ENCODE results near the gene DOCK2.

Gene DOCK2

GRCh38 chr5:169944922-169945680 lies 308.0 kb downstream of the DOCK2 start:
- no peaks in the 10 kb centered on the region for H3K36me3 ChIP-seq (replicated peaks in 1 of 2; ENCODE audit: control insufficient read depth in 2 of 2, insufficient read depth in 2 of 2, low read length in 2 of 2)
- H3K14ac ChIP-seq (ENCODE audit: low read length), result no peak overlapping the region
- H2AK5ac ChIP-seq (ENCODE audit: low read depth, low read length), result no peak overlapping the region
- H2BK12ac ChIP-seq (ENCODE audit: low read length), result no peak overlapping the region
- no peak overlapping the region for H2BK5ac ChIP-seq (ENCODE audit: low read length)
- H3K9me3 ChIP-seq (replicated peaks in 1 of 2; ENCODE audit: control insufficient read depth in 2 of 2, insufficient read depth in 1 of 2, low read depth in 1 of 2, low read length in 2 of 2), result no peaks in the 10 kb centered on the region
- H3K79me1 ChIP-seq (ENCODE audit: low read depth, low read length), result no peaks in the 10 kb centered on the region
- H4K8ac ChIP-seq (ENCODE audit: low read depth, low read length), result no peak overlapping the region
- no peak overlapping the region for H3K18ac ChIP-seq (ENCODE audit: low read length)
- no peak overlapping the region for H4K91ac ChIP-seq (ENCODE audit: low read depth, low read length, poor library complexity)
- H2BK120ac ChIP-seq (ENCODE audit: low read depth, low read length), result no peak overlapping the region
- no peak overlapping the region for H2BK15ac ChIP-seq (ENCODE audit: low read length)
- H3K4me3 ChIP-seq (ENCODE audit: low read length in 2 of 2), result no peak overlapping the region
- H2AFZ ChIP-seq (ENCODE audit: low read length), result peak overlapping the region; percentile 67
- H3K27me3 ChIP-seq (ENCODE audit: control insufficient read depth in 3 of 3, insufficient read depth in 3 of 3, low read depth in 1 of 3, low read length in 3 of 3), result no peaks in the 10 kb centered on the region
- H3K4me2 ChIP-seq (ENCODE audit: insufficient read depth, low read length, poor library complexity, severe bottlenecking), result no peak overlapping the region
- DNase-seq (ENCODE audit: low spot score), result no peak
- H3K4ac ChIP-seq (ENCODE audit: low read length), result no peak overlapping the region
- H3K9ac ChIP-seq (ENCODE audit: low read depth, low read length, poor library complexity), result no peak overlapping the region
- H3K27ac ChIP-seq (replicated peaks; ENCODE audit: low read length), result peak overlapping the region; percentile 25
- no CpG with 5 or more reads among the region's 8 CpGs for WGBS, 2 donors (ENCODE audit: extremely low coverage in 2 of 2, insufficient read length in 2 of 2, insufficient replicate concordance in 1 of 2)
- H3K23ac ChIP-seq (ENCODE audit: low read depth, low read length, poor library complexity), result no peak overlapping the region
- peaks cover 6 to 13% of the 10 kb centered on the region in 2 donors for H3K4me1 ChIP-seq (ENCODE audit: control insufficient read depth in 2 of 2, insufficient read depth in 1 of 2, low read depth in 1 of 2, low read length in 2 of 2)

GRCh38 chr5:169945831-169946261 lies 308.8 kb downstream of the DOCK2 start:
- H3K79me1 ChIP-seq (ENCODE audit: low read depth, low read length), result no peaks in the 10 kb centered on the region
- no peak overlapping the region for H3K23ac ChIP-seq (ENCODE audit: low read depth, low read length, poor library complexity)
- no peak overlapping the region for H4K91ac ChIP-seq (ENCODE audit: low read depth, low read length, poor library complexity)
- DNase-seq (ENCODE audit: low spot score), result peak; percentile 4
- no peak overlapping the region for H2BK12ac ChIP-seq (ENCODE audit: low read length)
- H3K4ac ChIP-seq (ENCODE audit: low read length), result no peak overlapping the region
- H3K14ac ChIP-seq (ENCODE audit: low read length), result no peak overlapping the region
- H3K36me3 ChIP-seq (replicated peaks in 1 of 2; ENCODE audit: control insufficient read depth in 2 of 2, insufficient read depth in 2 of 2, low read length in 2 of 2), result no peaks in the 10 kb centered on the region
- H3K4me1 ChIP-seq (ENCODE audit: control insufficient read depth in 2 of 2, insufficient read depth in 1 of 2, low read depth in 1 of 2, low read length in 2 of 2), result peaks cover 6 to 13% of the 10 kb centered on the region in 2 donors
- peak overlapping the region; percentile 67 for H2AFZ ChIP-seq (ENCODE audit: low read length)
- no peak overlapping the region for H3K27ac ChIP-seq (replicated peaks; ENCODE audit: low read length)
- no peak overlapping the region for H2BK5ac ChIP-seq (ENCODE audit: low read length)
- no peaks in the 10 kb centered on the region for H3K27me3 ChIP-seq (ENCODE audit: control insufficient read depth in 3 of 3, insufficient read depth in 3 of 3, low read depth in 1 of 3, low read length in 3 of 3)
- H2BK15ac ChIP-seq (ENCODE audit: low read length), result no peak overlapping the region
- H3K9ac ChIP-seq (ENCODE audit: low read depth, low read length, poor library complexity), result no peak overlapping the region
- H4K8ac ChIP-seq (ENCODE audit: low read depth, low read length), result no peak overlapping the region
- no peak overlapping the region for H3K4me2 ChIP-seq (ENCODE audit: insufficient read depth, low read length, poor library complexity, severe bottlenecking)
- no CpG with 5 or more reads among the region's 3 CpGs for WGBS, 2 donors (ENCODE audit: extremely low coverage in 2 of 2, insufficient read length in 2 of 2, insufficient replicate concordance in 1 of 2)
- no peak overlapping the region for H3K18ac ChIP-seq (ENCODE audit: low read length)
- H3K4me3 ChIP-seq (ENCODE audit: low read length in 2 of 2), result no peak overlapping the region
- no peaks in the 10 kb centered on the region for H3K9me3 ChIP-seq (replicated peaks in 1 of 2; ENCODE audit: control insufficient read depth in 2 of 2, insufficient read depth in 1 of 2, low read depth in 1 of 2, low read length in 2 of 2)
- H2BK120ac ChIP-seq (ENCODE audit: low read depth, low read length), result no peak overlapping the region
- H2AK5ac ChIP-seq (ENCODE audit: low read depth, low read length), result no peak overlapping the region

GRCh38 chr5:169946743-169947295 lies 309.7 kb downstream of the DOCK2 start:
- no CpG with 5 or more reads among the region's 5 CpGs for WGBS, 2 donors (ENCODE audit: extremely low coverage in 2 of 2, insufficient read length in 2 of 2, insufficient replicate concordance in 1 of 2)
- no peak overlapping the region for H3K27ac ChIP-seq (replicated peaks; ENCODE audit: low read length)
- H3K4me2 ChIP-seq (ENCODE audit: insufficient read depth, low read length, poor library complexity, severe bottlenecking), result no peak overlapping the region

GRCh38 chr5:169950333-169950732 lies 313.3 kb downstream of the DOCK2 start:
- Histone ChIP-seq H2BK5ac (ENCODE audit: low read length) (no peak overlapping the region), H3K27ac (replicated peaks; ENCODE audit: low read length) (no peak overlapping the region), H3K4me1 (ENCODE audit: control insufficient read depth in 2 of 2, insufficient read depth in 1 of 2, low read depth in 1 of 2, low read length in 2 of 2) (peaks cover 5 to 8% of the 10 kb centered on the region in 2 donors), H3K9me3 (replicated peaks in 1 of 2; ENCODE audit: control insufficient read depth in 2 of 2, insufficient read depth in 1 of 2, low read depth in 1 of 2, low read length in 2 of 2) (no peaks in the 10 kb centered on the region), H3K14ac (ENCODE audit: low read length) (no peak overlapping the region), H2BK12ac (ENCODE audit: low read length) (no peak overlapping the region), H3K4me2 (ENCODE audit: insufficient read depth, low read length, poor library complexity, severe bottlenecking) (no peak overlapping the region), H3K4me3 (ENCODE audit: low read length in 2 of 2) (no peak overlapping the region), H3K36me3 (replicated peaks in 1 of 2; ENCODE audit: control insufficient read depth in 2 of 2, insufficient read depth in 2 of 2, low read length in 2 of 2) (no peaks in the 10 kb centered on the region), H3K79me1 (ENCODE audit: low read depth, low read length) (no peaks in the 10 kb centered on the region), H3K9ac (ENCODE audit: low read depth, low read length, poor library complexity) (no peak overlapping the region), H3K27me3 (ENCODE audit: control insufficient read depth in 3 of 3, insufficient read depth in 3 of 3, low read depth in 1 of 3, low read length in 3 of 3) (no peaks in the 10 kb centered on the region), H2BK15ac (ENCODE audit: low read length) (no peak overlapping the region), H2AFZ (ENCODE audit: low read length) (no peak overlapping the region), H3K18ac (ENCODE audit: low read length) (no peak overlapping the region), H3K23ac (ENCODE audit: low read depth, low read length, poor library complexity) (no peak overlapping the region), H2AK5ac (ENCODE audit: low read depth, low read length) (no peak overlapping the region), H3K4ac (ENCODE audit: low read length) (no peak overlapping the region), H4K8ac (ENCODE audit: low read depth, low read length) (no peak overlapping the region), H2BK120ac (ENCODE audit: low read depth, low read length) (no peak overlapping the region), H4K91ac (ENCODE audit: low read depth, low read length, poor library complexity) (no peak overlapping the region)
- no CpG with 5 or more reads among the region's 2 CpGs for WGBS, 2 donors (ENCODE audit: extremely low coverage in 2 of 2, insufficient read length in 2 of 2, insufficient replicate concordance in 1 of 2)
- DNase-seq (ENCODE audit: low spot score), result no peak

More at GRCh38 chr5:169946743-169947295, 309.7 kb downstream of the DOCK2 start:
- no peak overlapping the region for H4K91ac ChIP-seq (ENCODE audit: low read depth, low read length, poor library complexity)
- no peaks in the 10 kb centered on the region for H3K36me3 ChIP-seq (replicated peaks in 1 of 2; ENCODE audit: control insufficient read depth in 2 of 2, insufficient read depth in 2 of 2, low read length in 2 of 2)
- no peak overlapping the region for H3K23ac ChIP-seq (ENCODE audit: low read depth, low read length, poor library complexity)
- no peak overlapping the region for H2AFZ ChIP-seq (ENCODE audit: low read length)
- no peak overlapping the region for H2AK5ac ChIP-seq (ENCODE audit: low read depth, low read length)
- peaks cover 6 to 13% of the 10 kb centered on the region in 2 donors for H3K4me1 ChIP-seq (ENCODE audit: control insufficient read depth in 2 of 2, insufficient read depth in 1 of 2, low read depth in 1 of 2, low read length in 2 of 2)
- no peak overlapping the region for H3K14ac ChIP-seq (ENCODE audit: low read length)
- H3K9me3 ChIP-seq (replicated peaks in 1 of 2; ENCODE audit: control insufficient read depth in 2 of 2, insufficient read depth in 1 of 2, low read depth in 1 of 2, low read length in 2 of 2), result no peaks in the 10 kb centered on the region
- DNase-seq (ENCODE audit: low spot score), result no peak
- no peak overlapping the region for H4K8ac ChIP-seq (ENCODE audit: low read depth, low read length)
- no peak overlapping the region for H2BK5ac ChIP-seq (ENCODE audit: low read length)
- no peak overlapping the region for H3K4ac ChIP-seq (ENCODE audit: low read length)
- H2BK120ac ChIP-seq (ENCODE audit: low read depth, low read length), result no peak overlapping the region
- no peaks in the 10 kb centered on the region for H3K27me3 ChIP-seq (ENCODE audit: control insufficient read depth in 3 of 3, insufficient read depth in 3 of 3, low read depth in 1 of 3, low read length in 3 of 3)
- no peaks in the 10 kb centered on the region for H3K79me1 ChIP-seq (ENCODE audit: low read depth, low read length)
- no peak overlapping the region for H2BK12ac ChIP-seq (ENCODE audit: low read length)
- no peak overlapping the region for H3K4me3 ChIP-seq (ENCODE audit: low read length in 2 of 2)
- no peak overlapping the region for H3K18ac ChIP-seq (ENCODE audit: low read length)
- H2BK15ac ChIP-seq (ENCODE audit: low read length), result no peak overlapping the region
- H3K9ac ChIP-seq (ENCODE audit: low read depth, low read length, poor library complexity), result no peak overlapping the region

All from neuronal stem cell (in vitro differentiated cells).